ENCODE results near the gene NUP62. TPM values are rescaled to one million over a fixed set of nuclear protein-coding genes. Genes with fewer than 3 reads are reported as not detected.
A peak's percentile ranks its signal among the peaks of the same experiment; 100 is the strongest.

The NUP62 gene
- total and polyA plus RNA-seq, 12 donors = 13.2 to 48.1 (median 32.7) TPM

DNA sequence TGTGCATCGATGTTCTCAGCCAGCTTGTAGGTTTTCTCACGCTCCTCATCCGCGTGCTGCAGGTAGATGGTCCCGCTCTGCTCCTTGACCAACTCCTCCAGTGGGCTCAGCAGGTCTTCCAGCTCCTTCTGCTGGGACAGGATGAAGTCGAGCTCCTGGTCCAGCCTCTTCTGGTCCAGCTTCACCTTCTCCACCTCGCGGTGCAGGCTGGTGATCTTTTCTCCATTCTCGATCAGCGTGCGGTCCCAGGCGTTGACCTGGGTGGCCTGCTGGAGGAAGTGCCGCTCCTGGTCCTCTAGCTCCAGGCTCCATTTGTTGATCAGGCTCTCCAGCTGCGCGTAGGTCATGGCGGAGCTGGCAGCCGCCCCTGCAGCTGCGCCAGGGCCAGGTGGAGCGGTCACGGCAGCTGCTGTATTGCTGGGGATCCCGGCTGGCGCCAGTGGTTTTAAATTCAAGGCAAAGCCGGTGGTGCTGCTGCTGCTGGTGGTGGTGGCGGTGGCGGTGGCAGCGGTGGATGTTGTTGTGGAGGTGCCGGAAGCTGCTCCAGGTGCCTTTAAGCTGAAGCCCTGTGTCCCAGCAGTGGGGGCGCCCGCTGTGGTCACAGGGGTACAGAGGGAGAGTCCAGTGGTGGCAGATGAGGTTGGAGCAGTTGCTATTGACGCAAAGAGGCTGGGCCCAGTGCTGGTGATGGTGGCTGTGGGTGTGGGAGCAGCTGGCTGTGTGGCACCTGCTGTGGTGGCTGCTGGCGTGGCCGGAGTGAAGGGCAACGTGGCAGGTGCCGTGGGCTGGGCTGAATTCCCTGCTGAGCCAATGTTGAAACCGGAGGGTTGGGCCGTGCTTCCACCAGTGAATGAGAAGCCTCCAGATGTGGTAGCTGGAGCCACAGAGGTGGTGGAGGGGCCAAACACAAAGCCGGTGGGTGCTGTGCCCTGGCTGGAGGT lies 20.6 kb downstream of the NUP62 start:
- WGBS, 2 donors = 96 to 98% methylated on average over 37 of the region's 37 CpGs
- ATAC-seq (no peak), DNase-seq (no peak)
- H3K27ac ChIP-seq = no peak overlapping the region
- H3K4me1 ChIP-seq = peaks cover 0 to 38% (median 8%) of the 10 kb centered on the region in 9 donors
- TF ChIP-seq, protein P1, sequence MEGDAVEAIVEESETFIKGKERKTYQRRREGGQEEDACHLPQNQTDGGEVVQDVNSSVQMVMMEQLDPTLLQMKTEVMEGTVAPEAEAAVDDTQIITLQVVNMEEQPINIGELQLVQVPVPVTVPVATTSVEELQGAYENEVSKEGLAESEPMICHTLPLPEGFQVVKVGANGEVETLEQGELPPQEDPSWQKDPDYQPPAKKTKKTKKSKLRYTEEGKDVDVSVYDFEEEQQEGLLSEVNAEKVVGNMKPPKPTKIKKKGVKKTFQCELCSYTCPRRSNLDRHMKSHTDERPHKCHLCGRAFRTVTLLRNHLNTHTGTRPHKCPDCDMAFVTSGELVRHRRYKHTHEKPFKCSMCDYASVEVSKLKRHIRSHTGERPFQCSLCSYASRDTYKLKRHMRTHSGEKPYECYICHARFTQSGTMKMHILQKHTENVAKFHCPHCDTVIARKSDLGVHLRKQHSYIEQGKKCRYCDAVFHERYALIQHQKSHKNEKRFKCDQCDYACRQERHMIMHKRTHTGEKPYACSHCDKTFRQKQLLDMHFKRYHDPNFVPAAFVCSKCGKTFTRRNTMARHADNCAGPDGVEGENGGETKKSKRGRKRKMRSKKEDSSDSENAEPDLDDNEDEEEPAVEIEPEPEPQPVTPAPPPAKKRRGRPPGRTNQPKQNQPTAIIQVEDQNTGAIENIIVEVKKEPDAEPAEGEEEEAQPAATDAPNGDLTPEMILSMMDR (IDR thresholded peaks at IDR 0.05) = no peak
- H3K4me3 ChIP-seq = no peak overlapping the region
- no peaks in the 10 kb centered on the region for H3K9me3 ChIP-seq
- H3K36me3 ChIP-seq = peaks cover 0 to 68% (median 12%) of the 10 kb centered on the region in 9 donors
- intact Hi-C loops (cut with DNase I) = no loop called here
- no peaks in the 10 kb centered on the region for H3K27me3 ChIP-seq

DNA sequence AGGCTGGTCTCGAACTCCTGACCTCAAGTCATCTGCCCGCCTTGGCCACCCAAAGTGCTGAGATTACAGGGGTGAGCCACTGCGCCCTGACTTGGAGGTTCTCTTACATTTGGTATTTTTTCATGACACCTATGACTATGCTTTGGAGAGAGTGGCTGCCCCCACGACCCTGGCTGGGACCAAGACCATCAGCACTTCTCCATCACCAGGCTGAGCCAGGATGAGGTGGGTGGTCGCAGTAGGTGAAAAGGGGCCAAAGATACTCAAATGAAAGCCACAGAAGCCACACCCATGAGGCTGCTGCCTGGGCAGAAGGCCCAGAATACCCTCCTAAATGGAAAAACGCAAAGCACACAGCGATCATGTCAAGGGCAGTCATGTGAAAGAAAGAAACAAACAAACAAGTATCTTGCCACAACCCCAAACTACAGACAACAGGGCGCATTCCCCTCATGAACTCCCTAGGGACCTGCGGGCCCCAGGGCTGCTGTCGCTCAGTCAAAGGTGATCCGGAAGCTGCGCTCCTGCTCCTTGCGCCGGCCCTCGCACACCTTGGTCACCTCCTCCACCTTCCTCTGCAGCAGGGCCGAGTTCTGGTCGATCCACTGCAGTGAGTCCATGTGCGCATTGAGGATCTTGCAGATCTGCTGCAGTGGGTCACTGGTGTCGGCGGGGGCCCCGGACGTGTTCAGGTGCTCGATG lies 21.4 kb downstream of the NUP62 start:
- WGBS, 2 donors = 91 to 96% methylated on average over 23 of the region's 23 CpGs
- Histone ChIP-seq H3K4me1 (peaks cover 0 to 37% (median 8%) of the 10 kb centered on the region in 9 donors), H3K9me3 (no peaks in the 10 kb centered on the region), H3K36me3 (peaks cover 0 to 59% (median 12%) of the 10 kb centered on the region in 9 donors), H3K4me3 (no peak overlapping the region), H3K27ac (no peak overlapping the region), H3K27me3 (no peaks in the 10 kb centered on the region)
- intact Hi-C loops (cut with DNase I) = no loop called here
- TF ChIP-seq, protein P1 (IDR thresholded peaks at IDR 0.05) = no peak
- DNase-seq (no peak), ATAC-seq (no peak)

GRCh38 chr19:49906879-49907564 lies 22.3 kb downstream of the NUP62 start:
- intact Hi-C loops (cut with DNase I) = no loop called here
- no peak overlapping the region for H3K27ac ChIP-seq
- no peak overlapping the region for H3K4me3 ChIP-seq
- H3K4me1 ChIP-seq = peaks cover 0 to 29% (median 8%) of the 10 kb centered on the region in 9 donors
- ATAC-seq (no peak), DNase-seq (no peak)
- TF ChIP-seq, protein P1 (IDR thresholded peaks at IDR 0.05) = no peak
- no peaks in the 10 kb centered on the region for H3K9me3 ChIP-seq
- no peaks in the 10 kb centered on the region for H3K27me3 ChIP-seq
- H3K36me3 ChIP-seq = peaks cover 0 to 51% (median 12%) of the 10 kb centered on the region in 9 donors
- 86 to 91% methylated on average over 16 of the region's 16 CpGs for WGBS, 2 donors

GRCh38 chr19:49904136-49904535 lies 25.2 kb downstream of the NUP62 start:
- no peak for DNase-seq
- H3K4me1 ChIP-seq = peaks cover 0 to 10% (median 0%) of the 10 kb centered on the region in 9 donors
- intact Hi-C loops (cut with DNase I) = no loop called here
- no peak overlapping the region for H3K4me3 ChIP-seq
- peak overlapping the region in 1 of 10 donors; percentile 64 for H3K27ac ChIP-seq
- H3K36me3 ChIP-seq = peaks cover 0 to 34% (median 12%) of the 10 kb centered on the region in 9 donors
- no peak for ATAC-seq
- H3K9me3 ChIP-seq = no peaks in the 10 kb centered on the region
- no peaks in the 10 kb centered on the region for H3K27me3 ChIP-seq
- WGBS, 2 donors = 47 to 58% methylated on average over 6 of the region's 6 CpGs
- TF ChIP-seq, protein P1 (IDR thresholded peaks at IDR 0.05) = no peak

All from heart right ventricle (tissue), 16 donors.